ENCODE results near the gene PEAK3. TPM values are rescaled to one million over a fixed set of nuclear protein-coding genes. Genes with fewer than 3 reads are reported as not detected.

PEAK3 gene
- total RNA-seq, 1 donor from 2014 or later = 0.19 TPM

DNA sequence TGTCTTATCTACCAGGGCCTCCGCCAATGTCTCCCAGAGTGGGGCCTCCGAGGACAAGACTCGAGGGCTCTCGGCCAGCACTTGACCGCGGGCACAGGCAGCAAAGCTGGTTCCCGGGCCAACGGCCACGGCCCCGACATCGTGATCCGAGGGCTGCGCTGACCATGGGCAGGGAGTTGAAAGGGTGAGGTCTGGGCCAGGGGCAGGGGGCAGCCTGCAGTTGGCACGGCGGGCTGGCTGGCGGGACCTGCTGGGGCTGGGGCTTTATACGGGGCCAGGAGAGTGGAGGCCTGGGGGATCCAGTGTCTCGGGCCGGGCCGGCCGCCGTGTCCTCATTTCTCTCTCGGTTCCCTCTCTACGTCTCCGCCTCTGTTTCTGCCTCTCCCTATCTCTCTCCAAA lies 35.8 kb upstream of the PEAK3 start:
- DNase-seq (ENCODE audit: low spot score) = no peak
- intact Hi-C loops (cut with DNase I) = loop anchor here (2.0 to 5.0 kb wide), 3 partner anchors 43 to 160 kb away; partner anchors contain the start of genes PLEKHJ1 and SF3A2

DNA sequence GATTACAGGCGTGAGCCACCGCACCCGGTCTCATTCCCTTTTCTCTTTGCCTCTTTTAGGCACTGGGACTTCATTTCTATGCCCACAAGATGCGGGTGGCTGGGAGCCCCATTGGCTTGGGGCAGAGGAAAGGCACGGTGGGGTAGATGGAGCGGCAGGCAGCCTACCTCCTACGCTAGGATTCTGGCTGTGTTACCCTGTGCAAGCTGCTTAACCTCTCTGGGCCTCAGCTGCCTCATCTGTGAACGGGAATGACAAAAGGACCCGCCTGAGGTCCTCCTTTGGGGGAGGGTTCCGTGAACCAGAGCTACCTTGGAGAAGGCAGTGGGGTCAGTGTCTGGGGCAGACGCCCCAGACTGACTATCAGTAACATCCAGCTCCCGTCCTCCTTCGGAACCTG lies 35.3 kb upstream of the PEAK3 start:
- intact Hi-C loops (cut with DNase I) = loop anchor here (2.0 to 5.0 kb wide), 3 partner anchors 42 to 160 kb away; partner anchors contain the start of genes PLEKHJ1 and SF3A2
- no peak for DNase-seq (ENCODE audit: low spot score)

- peak; percentile 93 for DNase-seq (ENCODE audit: low spot score)
- intact Hi-C loops (cut with DNase I) = loop anchor here (2.0 to 5.0 kb wide), 3 partner anchors 41 to 159 kb away; partner anchors contain the start of genes PLEKHJ1 and SF3A2
Observed at GRCh38 chr19:2315818-2316353, 33.9 kb upstream of the PEAK3 start.

- intact Hi-C loops (cut with DNase I) = loop anchor here (5.0 kb wide), 2 partner anchors 78 to 158 kb away; partner anchors contain the start of genes PLEKHJ1 and SF3A2
- no peak for DNase-seq (ENCODE audit: low spot score)
Observed at GRCh38 chr19:2315121-2315817, 33.3 kb upstream of the PEAK3 start.

- intact Hi-C loops (cut with DNase I) = no loop called here
- DNase-seq (ENCODE audit: low spot score) = no peak
Observed at GRCh38 chr19:2312820-2313501, 31.0 kb upstream of the PEAK3 start.

DNA sequence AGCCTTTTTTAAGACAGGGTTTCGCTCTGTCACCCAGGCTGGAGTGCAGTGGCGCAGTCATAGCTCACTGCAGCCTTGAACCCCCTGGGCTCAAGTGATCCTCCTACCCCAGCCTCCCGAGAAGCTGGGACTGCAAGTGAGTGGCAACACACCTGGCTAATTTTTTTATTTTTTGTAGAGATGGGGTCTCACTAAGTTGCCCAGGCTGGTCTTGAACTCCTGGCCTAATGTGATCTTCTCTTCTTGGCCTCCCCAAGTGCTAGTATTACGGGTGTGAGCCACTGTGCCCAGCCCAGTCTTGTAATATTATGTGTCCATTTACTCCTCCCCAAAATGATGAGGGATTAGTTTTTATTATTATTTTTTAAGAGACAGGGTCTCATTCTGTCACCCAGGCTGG lies 29.1 kb upstream of the PEAK3 start:
- intact Hi-C loops (cut with DNase I) = no loop called here
- DNase-seq (ENCODE audit: low spot score) = no peak

GRCh38 chr19:2309734-2310362 lies 27.9 kb upstream of the PEAK3 start:
- intact Hi-C loops (cut with DNase I) = no loop called here

GRCh38 chr19:2308114-2308556 lies 26.2 kb upstream of the PEAK3 start, which contains the start of gene LINGO3:
Gene LINGO3 (minus strand): TSS chr19:2308154. CDS start chr19:2291776, 16,378 bp downstream.
- no peak for DNase-seq (ENCODE audit: low spot score)

More at GRCh38 chr19:2309734-2310362, 27.9 kb upstream of the PEAK3 start:
- DNase-seq (ENCODE audit: low spot score) = no peak

DNA sequence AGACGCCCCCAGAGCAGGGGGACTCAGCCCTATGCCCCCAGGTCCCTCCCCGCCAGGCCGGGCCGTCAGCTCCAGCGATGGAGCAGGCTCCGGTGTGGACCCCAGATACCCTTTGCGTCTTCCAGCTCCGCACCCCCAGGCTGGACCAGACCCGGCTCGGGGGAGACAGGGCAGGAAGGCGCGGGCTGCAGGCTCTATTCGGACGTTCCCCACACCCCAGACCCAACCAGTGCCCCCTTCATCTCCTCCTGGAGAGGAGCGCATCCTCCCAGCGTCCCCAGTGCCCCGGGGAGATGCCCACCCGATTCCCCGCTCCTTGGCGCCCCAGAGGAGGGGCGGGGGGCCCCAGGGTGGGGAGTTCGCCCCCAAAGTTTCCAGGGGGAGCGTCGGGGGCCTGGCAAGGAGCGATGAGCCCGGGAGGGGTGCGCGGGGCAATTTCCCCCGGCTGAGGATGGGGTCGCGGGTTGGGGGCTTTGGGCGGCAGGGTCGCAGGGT lies 25.6 kb upstream of the PEAK3 start:
- intact Hi-C loops (cut with DNase I) = no loop called here

More at GRCh38 chr19:2308114-2308556, 26.2 kb upstream of the PEAK3 start, which contains the start of gene LINGO3:
- intact Hi-C loops (cut with DNase I) = no loop called here

GRCh38 chr19:2306971-2307370 lies 25.0 kb upstream of the PEAK3 start:
- no peak for DNase-seq (ENCODE audit: low spot score)
- intact Hi-C loops (cut with DNase I) = no loop called here

More for the DNA sequence above, 25.6 kb upstream of the PEAK3 start:
- DNase-seq (ENCODE audit: low spot score) = no peak

- intact Hi-C loops (cut with DNase I) = no loop called here
- no peak for DNase-seq (ENCODE audit: low spot score)
Observed at GRCh38 chr19:2306281-2306806, 24.4 kb upstream of the PEAK3 start.

DNA sequence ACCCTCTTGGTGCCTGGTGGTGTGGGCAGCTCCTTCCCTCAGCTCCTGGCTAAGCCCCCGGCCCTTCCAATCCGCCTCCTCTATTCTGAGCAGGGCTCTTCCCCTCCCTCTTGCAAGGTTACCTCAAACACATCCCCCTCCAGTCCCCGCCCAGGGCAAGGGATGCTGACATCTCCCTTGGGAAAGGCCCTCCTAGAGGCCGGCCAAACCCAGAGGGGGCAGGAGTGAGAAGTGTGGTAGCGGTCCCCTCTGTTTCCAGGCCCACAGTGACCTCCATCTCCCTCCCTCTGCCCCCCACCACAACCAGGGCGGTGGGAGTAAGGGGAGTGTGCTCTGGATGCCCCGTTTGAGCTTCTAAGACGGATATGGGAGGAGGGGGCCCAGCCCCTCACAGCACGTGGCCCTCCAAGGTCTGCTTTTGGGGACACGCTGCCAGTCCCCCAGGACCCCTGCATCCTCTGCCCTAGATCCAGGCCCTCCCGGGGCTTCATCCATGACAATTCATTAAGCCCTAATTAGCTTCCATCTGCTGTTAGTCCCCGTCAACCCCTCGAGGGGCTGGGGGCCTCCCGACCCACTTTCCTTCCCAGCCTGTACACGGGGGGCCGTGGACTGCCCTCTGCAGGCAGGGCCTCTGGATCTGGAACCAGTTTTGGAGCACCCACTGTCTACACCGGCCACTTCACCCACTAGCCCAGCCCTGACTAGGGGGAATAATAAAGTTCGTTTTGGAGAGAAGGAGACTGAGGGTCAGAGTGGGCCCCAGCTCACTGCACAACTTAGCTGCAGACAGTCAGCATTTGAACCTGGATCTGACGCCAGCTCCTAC lies 23.7 kb upstream of the PEAK3 start:
- intact Hi-C loops (cut with DNase I) = no loop called here
- DNase-seq (ENCODE audit: low spot score) = no peak

- no peak for DNase-seq (ENCODE audit: low spot score)
- intact Hi-C loops (cut with DNase I) = no loop called here
Observed at GRCh38 chr19:2303211-2303798, 21.3 kb upstream of the PEAK3 start.

DNA sequence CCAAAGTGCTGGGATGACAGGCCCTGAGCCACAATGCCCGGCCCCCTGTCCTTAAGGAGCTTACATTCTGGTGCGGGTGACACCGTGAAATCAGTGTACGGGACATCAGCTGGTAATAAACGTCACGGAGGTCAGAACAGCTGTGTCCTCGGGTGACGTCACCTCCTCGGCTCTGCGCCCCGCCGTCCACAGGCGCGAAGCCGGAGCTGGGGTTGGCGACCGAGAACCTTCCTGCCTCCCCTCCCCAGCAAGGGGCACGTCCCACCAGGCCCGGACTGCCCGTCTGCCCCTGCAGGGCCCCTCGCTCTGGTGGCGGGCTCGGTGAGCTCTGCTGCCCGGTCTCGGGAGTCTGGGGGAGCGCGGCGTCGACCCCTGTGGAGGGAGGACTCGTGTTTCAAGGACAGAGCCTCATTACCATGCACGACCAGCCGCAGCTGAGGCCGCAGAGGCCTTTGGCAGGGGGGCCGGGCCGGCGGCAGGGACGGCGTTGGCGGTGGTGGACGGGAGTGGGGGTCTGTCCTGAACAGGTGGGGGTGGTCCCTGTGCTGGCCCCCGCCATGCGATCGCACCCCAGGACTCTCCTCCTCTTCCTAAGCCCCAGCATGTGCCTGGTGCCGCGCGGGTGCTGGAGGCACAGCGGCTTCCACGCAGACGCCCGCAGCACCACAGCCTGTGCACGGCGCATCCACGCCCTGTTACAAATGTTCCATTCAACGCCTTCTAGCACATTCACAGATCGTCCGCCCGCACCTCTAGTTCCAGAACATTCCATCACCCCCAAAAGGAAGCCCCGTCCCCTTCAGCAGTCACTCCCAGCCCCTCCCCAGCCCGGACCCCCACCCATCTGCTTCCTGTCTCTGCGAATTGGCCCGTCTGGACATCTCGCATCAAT lies 20.6 kb upstream of the PEAK3 start:
- no peak for DNase-seq (ENCODE audit: low spot score)
- intact Hi-C loops (cut with DNase I) = no loop called here

- no peak for DNase-seq (ENCODE audit: low spot score)
- intact Hi-C loops (cut with DNase I) = no loop called here
Observed at GRCh38 chr19:2300533-2300932, 18.6 kb upstream of the PEAK3 start.

- intact Hi-C loops (cut with DNase I) = no loop called here
- no peak for DNase-seq (ENCODE audit: low spot score)
Observed at GRCh38 chr19:2296141-2296540, 14.2 kb upstream of the PEAK3 start.

- no peak for DNase-seq (ENCODE audit: low spot score)
- intact Hi-C loops (cut with DNase I) = no loop called here
Observed at GRCh38 chr19:2294687-2295335, 12.8 kb upstream of the PEAK3 start.

All from cardiac septum (tissue), 1 donor.